ENCODE measurements around the gene PRELID3B. TPM values are rescaled to one million over a fixed set of nuclear protein-coding genes. Genes with fewer than 3 reads are reported as not detected.

Gene PRELID3B
- total RNA-seq (10 to 100 TPM; 32.1 to 49.0 (median 41.3) TPM), polyA plus RNA-seq (18.3 TPM)
- long read RNA-seq, donor 1, transcript PRELID3B-201 (6 exons, 2,626 nt): major isoform, 124 of 141 reads
- long read RNA-seq, donor 1, partial matches to known transcripts: 3 of 141 reads
- long read RNA-seq, donor 1, other reads (novel, unspliced or antisense): 10 of 141 reads
- long read RNA-seq, donor 2, transcript PRELID3B-201 (6 exons, 2,626 nt): major isoform, 30 of 34 reads
- long read RNA-seq, donor 2, partial matches to known transcripts: 0 of 34 reads
- long read RNA-seq, donor 2, other reads (novel, unspliced or antisense): 2 of 34 reads
- long read RNA-seq, donor 3, transcript PRELID3B-203 (6 exons, 704 nt): minor isoform, 5 of 338 reads
- long read RNA-seq, donor 3, transcript PRELID3B-201 (6 exons, 2,626 nt): major isoform, 293 of 338 reads
- long read RNA-seq, donor 3, partial matches to known transcripts: 11 of 338 reads
- long read RNA-seq, donor 3, other reads (novel, unspliced or antisense): 27 of 338 reads
- long read RNA-seq, donor 4, transcript PRELID3B-201 (6 exons, 2,626 nt): major isoform, 41 of 42 reads
- long read RNA-seq, donor 4, partial matches to known transcripts: 0 of 42 reads
- long read RNA-seq, donor 4, other reads (novel, unspliced or antisense): 1 of 42 reads

DNA sequence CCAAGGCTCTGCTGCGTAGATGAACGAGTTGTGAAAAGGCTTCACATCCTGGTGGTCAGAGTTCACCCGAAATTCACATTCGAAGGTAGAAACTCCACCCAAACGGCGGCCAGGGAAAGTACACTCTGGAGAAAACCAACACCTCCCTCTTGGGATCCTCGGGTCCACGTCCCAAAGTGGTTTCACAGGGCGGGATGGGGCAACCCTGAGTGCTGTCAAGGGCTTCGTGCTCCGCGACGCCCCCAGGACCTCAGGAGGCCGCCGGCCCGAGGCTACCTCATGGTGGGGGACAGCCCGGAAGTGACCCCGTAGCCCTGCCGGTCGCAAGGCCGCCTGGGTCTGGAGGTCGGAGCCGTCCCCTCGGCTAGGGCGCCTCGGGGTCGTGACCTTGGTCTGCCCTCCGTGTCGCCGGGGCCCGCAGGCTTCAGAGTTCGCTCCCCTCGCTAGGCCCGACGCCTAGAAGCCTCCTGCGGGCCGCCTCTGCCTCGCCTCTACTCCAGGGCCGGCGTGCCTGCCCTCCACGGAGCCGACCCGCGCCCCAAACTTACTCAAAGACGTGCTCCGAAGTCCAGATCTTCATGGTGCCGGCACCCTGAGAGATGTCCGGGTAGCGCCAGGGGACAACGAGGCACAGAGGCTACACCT is at the start of gene PRELID3B:
Gene PRELID3B, minus strand, starts transcription at position 636 of the 645 bp plus-strand sequence. Its CDS starts 56 bp downstream, at position 580.
- intact Hi-C loops (cut with DNase I): loop anchor here in 1 of 4 donors (10.0 kb wide), 1 partner anchor 147 kb away; no protein-coding TSS in a partner anchor
- peak in 2 of 3 donors; percentile 72 to 75 for DNase-seq
- ATAC-seq: peak; percentile 61

DNA sequence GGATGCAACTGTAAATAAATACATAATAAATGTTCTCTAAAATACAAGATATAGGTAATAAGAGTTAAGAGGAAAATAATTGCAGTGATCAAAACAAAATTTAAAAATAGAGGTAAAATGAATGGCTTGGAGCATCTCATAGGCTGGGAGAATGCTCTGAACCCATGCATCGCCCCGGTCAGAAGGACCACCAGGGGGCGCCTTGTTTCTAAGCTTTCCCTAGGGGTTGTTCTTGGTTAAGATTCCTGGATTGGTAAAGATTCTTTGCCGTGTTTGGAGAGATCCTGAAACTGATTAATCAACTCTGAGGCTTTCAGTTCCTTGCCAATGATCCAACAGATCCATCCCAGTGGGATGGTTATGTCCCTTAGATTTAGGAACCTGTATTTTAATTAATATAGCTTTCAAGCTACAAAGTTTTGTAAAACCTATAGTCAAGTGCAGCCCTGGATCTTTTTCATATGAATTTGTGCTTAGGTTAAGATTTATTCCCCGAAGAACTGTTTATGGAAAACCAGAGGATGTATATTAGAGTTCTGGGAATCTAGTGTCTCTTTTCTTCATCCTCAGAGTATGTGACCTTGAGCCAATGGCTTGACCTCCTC is 45.3 kb upstream of the PRELID3B start:
- Histone ChIP-seq H3K27ac (ENCODE audit: low read length) (no peak overlapping the region), H3K4me3 (ENCODE audit: low read length) (no peak overlapping the region), H3K9me3 (ENCODE audit: control insufficient read depth, low read length) (no peaks in the 10 kb centered on the region), H3K4me1 (ENCODE audit: control insufficient read depth, insufficient read depth, low read length) (no peaks in the 10 kb centered on the region), H3K27me3 (ENCODE audit: control insufficient read depth, insufficient read depth) (no peaks in the 10 kb centered on the region)
- WGBS: 13% methylated on average over 5 of the region's 5 CpGs
- peak; percentile 82 to 94 (median 87) for DNase-seq
- ATAC-seq: peak; percentile 63 to 75
- intact Hi-C loops (cut with DNase I): loop anchor here in 3 of 4 donors (2.0 to 10.0 kb wide), 4 partner anchors 134 to 367 kb away; no protein-coding TSS in a partner anchor

More for the DNA sequence above, at the start of gene PRELID3B:
- no peaks in the 10 kb centered on the region for H3K9me3 ChIP-seq (ENCODE audit: control insufficient read depth, low read length)
- WGBS: 4% methylated on average over 50 of the region's 50 CpGs
- no peaks in the 10 kb centered on the region for H3K27me3 ChIP-seq (ENCODE audit: control insufficient read depth, insufficient read depth)
- H3K4me3 ChIP-seq (ENCODE audit: low read length): peak within 1 kb of the TSS; percentile 77
- H3K27ac ChIP-seq (ENCODE audit: low read length): peak within 1 kb of the TSS; percentile 72
- peaks cover 3% of the 10 kb centered on the region for H3K4me1 ChIP-seq (ENCODE audit: control insufficient read depth, insufficient read depth, low read length)

DNA sequence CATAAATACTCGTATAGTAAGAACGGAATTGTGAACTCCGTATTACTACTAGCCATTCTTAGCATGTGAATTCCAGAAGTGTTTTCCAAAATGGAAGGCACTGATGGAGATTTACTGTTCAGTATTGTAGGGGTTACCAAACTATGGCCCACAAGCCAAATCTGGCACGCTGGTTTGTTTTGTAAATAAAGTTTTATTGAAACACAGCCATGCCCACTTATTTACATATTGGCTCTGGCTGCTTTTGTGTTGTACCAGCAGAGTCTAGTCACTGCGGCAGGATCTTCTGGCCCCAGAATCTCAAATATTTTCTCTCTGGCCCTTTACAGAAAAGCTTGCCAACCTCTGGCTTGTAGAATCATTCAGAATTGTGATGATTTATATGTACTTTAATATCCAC is 44.3 kb upstream of the PRELID3B start:
- WGBS: 91% methylated on average over 5 of the region's 5 CpGs
- H3K27ac ChIP-seq (ENCODE audit: low read length): no peak overlapping the region
- no peak for DNase-seq
- H3K9me3 ChIP-seq (ENCODE audit: control insufficient read depth, low read length): no peaks in the 10 kb centered on the region
- intact Hi-C loops (cut with DNase I): loop anchor here in 2 of 4 donors (5.0 to 10.0 kb wide), 3 partner anchors 135 to 368 kb away; no protein-coding TSS in a partner anchor
- no peak for ATAC-seq
- H3K4me1 ChIP-seq (ENCODE audit: control insufficient read depth, insufficient read depth, low read length): no peaks in the 10 kb centered on the region
- no peaks in the 10 kb centered on the region for H3K27me3 ChIP-seq (ENCODE audit: control insufficient read depth, insufficient read depth)
- H3K4me3 ChIP-seq (ENCODE audit: low read length): no peak overlapping the region

DNA sequence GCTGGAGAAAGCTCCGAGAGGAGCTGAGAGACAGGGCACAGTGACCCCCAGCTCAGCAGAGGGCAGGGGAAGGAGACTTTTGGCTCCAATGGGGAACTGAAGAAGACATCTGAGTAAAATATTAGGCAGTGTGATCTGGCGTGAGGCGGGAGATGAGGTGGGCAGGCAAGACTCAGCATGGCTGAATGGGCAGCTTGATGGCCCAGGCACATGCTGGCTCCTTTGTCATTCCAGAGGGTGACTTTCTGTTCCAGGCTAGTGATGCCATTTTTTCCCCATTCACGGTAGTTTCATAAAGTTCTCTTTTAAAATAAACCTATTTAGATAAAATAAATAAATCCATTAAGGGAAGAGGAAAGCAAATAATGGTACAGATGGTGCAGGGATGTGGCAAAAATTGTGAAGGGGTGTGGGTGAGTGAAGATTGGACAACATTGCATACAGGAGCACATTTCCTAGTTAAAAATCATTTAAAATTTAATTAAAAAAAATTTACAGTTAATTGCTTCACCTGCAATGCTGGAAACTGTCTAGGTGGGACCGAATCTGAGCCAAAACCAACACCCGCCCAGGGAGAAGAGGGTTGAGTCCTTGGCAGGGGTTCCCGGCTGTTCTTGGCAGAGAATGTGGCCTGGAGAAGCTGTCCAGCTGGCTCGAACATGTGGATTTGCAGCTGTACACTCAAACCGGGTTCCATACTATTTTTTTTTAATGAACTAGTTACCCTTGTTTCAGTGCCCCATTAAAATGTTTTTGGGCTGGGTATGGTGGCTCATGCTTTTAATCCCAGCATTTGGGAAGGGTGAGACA is 41.7 kb upstream of the PRELID3B start:
- no peak overlapping the region for H3K27ac ChIP-seq (ENCODE audit: low read length)
- H3K27me3 ChIP-seq (ENCODE audit: control insufficient read depth, insufficient read depth): no peaks in the 10 kb centered on the region
- ATAC-seq (peak; percentile 74 to 75), DNase-seq (peak; percentile 62 to 82 (median 73))
- no peaks in the 10 kb centered on the region for H3K9me3 ChIP-seq (ENCODE audit: control insufficient read depth, low read length)
- intact Hi-C loops (cut with DNase I): loop anchor here in 1 of 4 donors (10.0 kb wide), 2 partner anchors 209 to 371 kb away; no protein-coding TSS in a partner anchor
- H3K4me1 ChIP-seq (ENCODE audit: control insufficient read depth, insufficient read depth, low read length): no peaks in the 10 kb centered on the region
- no peak overlapping the region for H3K4me3 ChIP-seq (ENCODE audit: low read length)
- 47% methylated on average over 9 of the region's 9 CpGs for WGBS

DNA sequence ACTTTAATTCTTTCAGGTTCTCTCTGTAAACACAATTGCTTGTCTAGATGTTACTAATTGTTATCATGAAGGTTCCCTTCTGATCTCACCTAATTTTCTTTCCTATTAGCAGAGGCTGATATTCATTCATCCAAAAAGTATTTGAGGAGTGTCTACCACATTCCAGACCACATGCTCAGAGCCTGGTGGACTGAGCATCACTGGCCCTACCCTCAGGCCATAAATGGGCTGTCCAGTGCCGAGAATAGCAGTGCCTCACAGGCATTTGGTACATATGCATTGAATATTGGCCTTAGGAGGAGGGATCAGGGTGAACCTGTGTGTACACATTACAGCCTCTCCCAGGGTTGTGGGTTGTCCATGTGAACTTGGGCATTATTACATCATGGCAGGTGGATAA is 40.4 kb upstream of the PRELID3B start:
- no peaks in the 10 kb centered on the region for H3K4me1 ChIP-seq (ENCODE audit: control insufficient read depth, insufficient read depth, low read length)
- ATAC-seq: peak in 1 of 2 donors; percentile 31
- H3K9me3 ChIP-seq (ENCODE audit: control insufficient read depth, low read length): no peaks in the 10 kb centered on the region
- WGBS: 86% methylated on average over 1 of the region's 1 CpG
- intact Hi-C loops (cut with DNase I): loop anchor here in 1 of 4 donors (10.0 kb wide), 2 partner anchors 208 to 372 kb away; no protein-coding TSS in a partner anchor
- no peak overlapping the region for H3K27ac ChIP-seq (ENCODE audit: low read length)
- H3K27me3 ChIP-seq (ENCODE audit: control insufficient read depth, insufficient read depth): no peaks in the 10 kb centered on the region
- H3K4me3 ChIP-seq (ENCODE audit: low read length): no peak overlapping the region
- no peak for DNase-seq

DNA sequence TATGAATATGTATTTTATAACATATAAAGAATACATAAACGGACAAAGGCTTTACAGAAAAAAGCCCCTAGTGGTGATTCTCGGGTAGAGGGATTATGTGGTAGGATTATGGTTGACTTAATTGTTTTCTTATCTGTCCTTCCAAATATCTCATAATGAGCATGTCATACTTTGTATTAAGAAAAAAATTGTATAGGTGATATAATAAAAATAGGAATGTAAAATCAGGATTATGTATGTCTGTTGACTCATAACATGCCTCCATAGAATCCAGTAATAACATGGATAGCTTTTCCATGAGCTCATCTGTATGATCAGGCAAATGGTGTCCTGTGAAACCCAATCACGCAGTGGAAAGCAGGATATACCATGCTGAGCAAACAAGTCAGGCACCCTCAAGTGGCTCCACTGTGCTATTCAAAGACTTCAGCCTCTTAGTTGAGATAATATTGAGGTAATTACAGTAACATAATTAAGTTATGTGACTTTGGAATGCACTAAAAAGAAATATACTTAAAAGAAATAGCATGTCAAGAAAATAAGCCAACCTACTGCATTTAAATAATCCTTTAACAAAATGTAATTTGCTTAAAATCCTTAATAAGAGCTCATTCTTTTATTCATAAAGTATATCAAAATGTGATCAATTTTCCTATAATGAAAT is 39.6 kb upstream of the PRELID3B start:
- Histone ChIP-seq H3K27me3 (ENCODE audit: control insufficient read depth, insufficient read depth) (no peaks in the 10 kb centered on the region), H3K9me3 (ENCODE audit: control insufficient read depth, low read length) (no peaks in the 10 kb centered on the region), H3K27ac (ENCODE audit: low read length) (no peak overlapping the region), H3K4me1 (ENCODE audit: control insufficient read depth, insufficient read depth, low read length) (no peaks in the 10 kb centered on the region), H3K4me3 (ENCODE audit: low read length) (no peak overlapping the region)
- intact Hi-C loops (cut with DNase I): loop anchor here in 1 of 4 donors (10.0 kb wide), 2 partner anchors 207 to 373 kb away; no protein-coding TSS in a partner anchor
- ATAC-seq: no peak
- 38% methylated on average over 3 of the region's 3 CpGs for WGBS
- DNase-seq: no peak

DNA sequence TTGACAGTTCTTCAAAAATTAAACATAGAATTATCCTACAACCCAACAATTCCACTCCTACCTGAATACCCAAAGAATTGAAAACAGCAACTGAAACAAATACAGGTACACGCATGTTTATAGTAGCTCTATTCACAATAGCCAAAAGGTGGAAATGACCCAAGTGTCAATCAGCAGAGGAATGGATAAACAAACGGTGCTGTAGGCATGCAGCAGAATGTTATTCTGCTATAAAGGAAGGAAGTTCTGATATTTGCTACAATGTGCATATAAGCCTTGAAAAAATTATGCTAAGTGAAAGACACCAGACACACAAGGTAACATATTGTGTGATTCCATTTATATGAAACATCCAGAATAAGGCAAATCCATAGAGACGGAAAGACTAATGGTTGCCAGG is 38.5 kb upstream of the PRELID3B start:
- WGBS: 61% methylated on average over 3 of the region's 3 CpGs
- ATAC-seq: no peak
- no peaks in the 10 kb centered on the region for H3K4me1 ChIP-seq (ENCODE audit: control insufficient read depth, insufficient read depth, low read length)
- H3K4me3 ChIP-seq (ENCODE audit: low read length): no peak overlapping the region
- intact Hi-C loops (cut with DNase I): loop anchor here in 1 of 4 donors (10.0 kb wide), 2 partner anchors 206 to 374 kb away; no protein-coding TSS in a partner anchor
- no peaks in the 10 kb centered on the region for H3K27me3 ChIP-seq (ENCODE audit: control insufficient read depth, insufficient read depth)
- no peak for DNase-seq
- no peak overlapping the region for H3K27ac ChIP-seq (ENCODE audit: low read length)
- no peaks in the 10 kb centered on the region for H3K9me3 ChIP-seq (ENCODE audit: control insufficient read depth, low read length)

DNA sequence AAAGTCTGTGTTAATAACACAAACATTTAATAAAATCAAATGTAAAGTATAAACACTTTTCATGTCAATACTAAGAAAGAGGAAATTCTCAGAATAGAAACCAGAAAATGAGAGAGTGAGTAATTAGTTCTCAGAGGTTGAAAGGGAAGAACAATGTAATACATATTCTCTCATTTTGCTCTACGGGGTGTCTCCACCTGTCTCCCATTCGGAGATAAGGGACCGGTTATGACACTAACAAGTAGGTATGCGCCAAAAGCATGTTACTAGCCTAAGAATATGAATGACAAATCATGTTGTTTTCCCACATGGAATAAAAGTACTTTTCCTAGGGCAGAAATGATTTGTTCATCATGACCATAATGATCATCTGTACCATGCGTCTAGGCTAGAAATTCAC is 35.6 kb upstream of the PRELID3B start:
- DNase-seq (no peak), ATAC-seq (no peak)
- H3K27ac ChIP-seq (ENCODE audit: low read length): no peak overlapping the region
- H3K4me3 ChIP-seq (ENCODE audit: low read length): no peak overlapping the region
- H3K4me1 ChIP-seq (ENCODE audit: control insufficient read depth, insufficient read depth, low read length): no peaks in the 10 kb centered on the region
- H3K27me3 ChIP-seq (ENCODE audit: control insufficient read depth, insufficient read depth): no peaks in the 10 kb centered on the region
- no peaks in the 10 kb centered on the region for H3K9me3 ChIP-seq (ENCODE audit: control insufficient read depth, low read length)
- WGBS: 77% methylated on average over 5 of the region's 5 CpGs
- intact Hi-C loops (cut with DNase I): no loop called here

DNA sequence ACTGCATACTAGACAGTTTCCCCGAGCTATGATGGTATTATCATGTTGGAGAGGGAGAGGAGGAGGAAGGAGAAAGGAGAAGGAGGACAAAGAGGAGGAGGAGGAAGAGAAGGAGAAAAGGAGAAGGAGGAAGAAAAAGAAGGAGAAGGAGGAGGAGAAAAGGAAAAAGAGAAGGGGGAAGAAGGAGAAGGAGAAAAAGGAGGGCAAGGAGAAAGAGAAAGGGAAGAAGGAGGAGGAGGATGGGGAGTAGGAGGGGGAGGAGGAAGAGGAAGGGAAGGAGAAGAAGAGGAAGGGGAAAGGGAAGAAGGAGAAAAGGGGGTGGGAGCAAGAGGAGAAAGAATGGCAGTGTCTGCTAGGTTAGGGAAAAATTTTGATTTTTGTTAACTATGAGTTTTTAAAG is 35.1 kb upstream of the PRELID3B start:
- Histone ChIP-seq H3K4me3 (ENCODE audit: low read length) (no peak overlapping the region), H3K27me3 (ENCODE audit: control insufficient read depth, insufficient read depth) (no peaks in the 10 kb centered on the region), H3K27ac (ENCODE audit: low read length) (no peak overlapping the region), H3K4me1 (ENCODE audit: control insufficient read depth, insufficient read depth, low read length) (no peaks in the 10 kb centered on the region), H3K9me3 (ENCODE audit: control insufficient read depth, low read length) (no peaks in the 10 kb centered on the region)
- intact Hi-C loops (cut with DNase I): no loop called here
- ATAC-seq (no peak), DNase-seq (no peak)
- 47% methylated on average over 1 of the region's 1 CpG for WGBS
